ELR (cell line): ENCODE measurements around the gene TCEAL9.
"Not testable (repeated sequence)": the region's sequence is repeated elsewhere in the genome, so short reads cannot be mapped to it uniquely, and the experiment has no call there.

Source experiments
- DNase-seq: peaks from one replicate; pipeline ENCODE4 v3.0.0-alpha.2; 2015; ENCODE audit warnings: low read depth

Gene TCEAL9

GRCh38 chrX:103373581-103373980 lies 17.3 kb downstream of the TCEAL9 start:
- peak; percentile 24 for DNase-seq

GRCh38 chrX:103376118-103376978 lies 20.0 kb downstream of the TCEAL9 start, which contains the start of gene BEX3:
Gene BEX3, plus strand, starts transcription at chrX:103376538. Its CDS starts 984 bp downstream, at chrX:103377522.
- DNase-seq: peak; percentile 63

GRCh38 chrX:103376979-103377324 lies 20.6 kb downstream of the TCEAL9 start:
- peak; percentile 41 for DNase-seq

- DNase-seq: no peak
These were observed 22.7 kb downstream of the TCEAL9 start for GRCh38 chrX:103378990-103379389.

- no peak for DNase-seq
These were observed 26.6 kb downstream of the TCEAL9 start for GRCh38 chrX:103382877-103383276.

GRCh38 chrX:103384672-103385071 lies 28.4 kb downstream of the TCEAL9 start:
- no peak for DNase-seq

GRCh38 chrX:103385283-103385830 lies 29.1 kb downstream of the TCEAL9 start:
- not testable (repeated sequence) for DNase-seq

GRCh38 chrX:103386332-103386731 lies 30.0 kb downstream of the TCEAL9 start:
- DNase-seq: no peak

GRCh38 chrX:103393487-103393886 lies 37.2 kb downstream of the TCEAL9 start:
- no peak for DNase-seq

GRCh38 chrX:103396186-103396585 lies 39.9 kb downstream of the TCEAL9 start:
- DNase-seq: peak; percentile 73

GRCh38 chrX:103396660-103397059 lies 40.4 kb downstream of the TCEAL9 start:
- no peak for DNase-seq

- no peak for DNase-seq
These were observed 41.4 kb downstream of the TCEAL9 start for GRCh38 chrX:103397707-103398106.

- DNase-seq: peak; percentile 89
These were observed 42.1 kb downstream of the TCEAL9 start for GRCh38 chrX:103398421-103398864.

GRCh38 chrX:103399744-103400143 lies 43.4 kb downstream of the TCEAL9 start:
- no peak for DNase-seq

GRCh38 chrX:103400931-103401330 lies 44.6 kb downstream of the TCEAL9 start:
- DNase-seq: no peak

- peak; percentile 90 for DNase-seq
These were observed 48.1 kb downstream of the TCEAL9 start for GRCh38 chrX:103404231-103405008.

- no peak for DNase-seq
These were observed 48.7 kb downstream of the TCEAL9 start for GRCh38 chrX:103405009-103405333.

GRCh38 chrX:103406256-103406655 lies 50.0 kb downstream of the TCEAL9 start:
- DNase-seq: no peak

- no peak for DNase-seq
These were observed 51.5 kb downstream of the TCEAL9 start for GRCh38 chrX:103407776-103408175.
